Measurements from ENCODE around the gene C17orf113.

DNA sequence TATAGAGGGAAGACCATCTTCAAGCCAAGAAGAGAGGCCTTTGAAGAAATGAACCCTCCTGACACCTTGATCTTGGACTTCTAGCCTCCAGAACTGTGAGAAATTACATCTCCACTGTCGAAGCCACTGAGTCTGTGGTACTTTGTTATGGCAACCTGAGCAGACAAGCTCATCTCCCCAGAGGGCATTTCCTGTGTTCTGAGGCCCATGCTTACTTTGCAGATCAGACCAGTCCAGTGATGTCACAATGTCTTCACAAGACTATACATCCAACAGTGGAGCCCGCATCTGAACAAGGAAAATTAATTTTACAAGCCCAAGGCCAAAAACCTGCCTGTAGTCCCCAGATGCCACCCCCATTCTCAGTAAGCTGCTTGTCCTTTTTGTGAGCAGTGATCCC, 14.8 kb upstream of the C17orf113 start:
- no peak for TF ChIP-seq POLR2AphosphoS5 (IDR thresholded peaks at IDR 0.05; ENCODE audit: low read depth, low read length)
- TF ChIP-seq TAF1 (IDR thresholded peaks at IDR 0.05; ENCODE audit: borderline replicate concordance, insufficient read depth, low read length) = no peak
- TF ChIP-seq REST (IDR thresholded peaks at IDR 0.05; ENCODE audit: insufficient read depth in 1 of 2, low read depth in 2 of 2, low read length in 2 of 2) = no peak
- no peak for TF ChIP-seq SIN3A (IDR thresholded peaks at IDR 0.05; ENCODE audit: borderline replicate concordance, insufficient read depth, low read length)

All from PFSK-1 (cell line).